Iris pigment epithelial cell (primary cell): ENCODE data around the gene KLK10.

ENCODE experiments used
- DNase-seq: peaks from one replicate; pipeline ENCODE4 v3.0.0-alpha.2; 2011; ENCODE audit warnings: low read depth

KLK10 gene

GRCh38 chr19:51019544-51019925 is at the start of gene KLK10:
TSS of gene KLK10 (minus strand) at chr19:51019709. CDS start at chr19:51019130, 579 bp downstream.
- no peak for DNase-seq

DNA sequence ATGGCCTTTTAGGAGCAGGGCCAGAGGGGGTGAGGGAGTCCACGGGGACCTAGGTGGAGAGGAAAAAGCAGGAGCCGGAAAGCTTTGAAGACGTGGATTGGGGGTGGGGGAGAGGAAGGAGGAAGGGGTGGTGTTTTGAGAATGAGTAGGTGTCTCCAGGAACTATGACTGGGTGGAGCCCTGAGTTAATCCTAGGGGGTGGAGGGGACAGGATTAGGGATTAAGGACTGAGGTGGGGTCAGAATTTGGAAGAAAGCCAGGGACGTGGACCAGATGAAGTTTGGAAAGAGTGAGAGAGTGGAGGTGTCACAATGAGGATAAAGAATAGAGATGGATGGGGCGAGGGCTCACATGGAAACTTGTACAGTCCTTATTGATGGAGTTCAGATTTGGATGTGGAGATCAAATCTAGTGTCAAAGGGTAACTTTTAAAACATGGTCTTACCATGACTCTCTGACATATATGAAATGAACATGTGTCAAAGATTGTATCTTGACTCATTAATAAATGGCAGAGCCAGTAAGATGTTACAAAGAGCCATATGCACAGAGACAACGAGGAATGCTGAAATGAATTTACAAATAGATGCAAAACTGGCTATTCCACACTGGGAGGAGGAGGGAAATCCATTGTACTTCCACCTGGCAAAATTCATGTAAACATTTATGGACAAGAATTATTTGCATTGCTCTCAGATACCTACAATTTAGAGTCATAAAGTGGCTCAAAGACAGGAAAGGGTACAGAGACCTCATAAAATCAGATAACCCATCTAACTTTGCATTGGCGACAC is 47.1 kb upstream of the KLK10 start:
- no peak for DNase-seq

GRCh38 chr19:51065221-51065960 is 45.9 kb upstream of the KLK10 start:
- DNase-seq, result no peak

DNA sequence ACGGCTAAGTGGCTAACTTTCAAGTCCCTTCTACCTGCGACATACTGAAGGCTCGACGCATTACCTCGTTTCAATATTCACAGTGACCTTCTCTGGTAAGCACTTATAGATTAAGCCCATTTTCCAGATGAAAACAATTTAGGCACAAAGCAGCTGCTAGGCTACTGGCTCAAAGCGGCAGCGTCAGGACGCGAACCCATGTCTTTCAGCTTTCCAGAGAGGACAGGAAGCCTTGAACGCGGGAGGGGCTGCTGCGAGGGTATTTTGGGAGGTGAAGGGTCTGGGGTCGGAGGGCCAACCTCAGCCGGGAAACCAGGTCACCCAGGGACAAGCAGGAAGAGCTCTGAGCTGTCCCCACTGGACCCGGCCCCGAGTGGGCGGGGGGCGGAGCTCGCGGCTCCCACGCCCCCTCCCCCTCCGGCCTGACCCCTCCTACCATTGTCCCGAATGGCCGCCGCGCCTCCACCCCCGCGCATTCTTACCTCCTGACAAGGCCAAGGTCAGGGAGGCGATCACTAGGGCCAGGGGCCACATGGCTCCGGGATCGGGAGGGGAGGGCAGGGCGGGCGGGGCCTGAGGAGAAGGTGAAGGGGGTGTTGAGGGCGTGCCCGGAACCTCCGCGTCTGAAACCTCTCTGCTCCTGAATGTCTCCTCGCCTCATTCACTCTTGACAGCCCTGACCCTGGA is 45.2 kb upstream of the KLK10 start, which contains the start of gene KLK13:
TSS of gene KLK13 (minus strand) at position 559 of the 687 bp plus-strand sequence. CDS start at position 534, 25 bp downstream.
- DNase-seq, result no peak

DNA sequence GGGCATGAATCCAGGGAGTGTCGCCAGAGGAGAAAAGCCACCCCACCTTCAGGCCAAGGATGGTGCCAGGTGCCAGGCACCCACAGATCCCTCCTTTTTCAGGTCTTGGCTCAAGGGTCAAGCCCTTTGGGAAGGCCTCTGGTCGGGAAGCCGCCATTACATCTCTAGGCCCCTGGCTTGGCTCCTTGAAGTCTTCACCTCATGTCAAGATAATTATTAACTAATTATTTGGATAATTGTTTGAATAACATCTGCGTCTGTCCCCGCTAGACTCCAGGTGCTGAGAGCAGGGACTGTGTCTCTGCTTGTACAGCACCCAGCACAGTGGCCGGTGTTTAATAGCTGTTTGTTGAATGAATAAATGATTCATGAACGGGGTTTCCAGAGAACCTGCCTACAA is 44.2 kb upstream of the KLK10 start:
- no peak for DNase-seq

GRCh38 chr19:51060973-51061372 is 41.5 kb upstream of the KLK10 start:
- no peak for DNase-seq

GRCh38 chr19:51060336-51060735 is 40.8 kb upstream of the KLK10 start:
- DNase-seq, result no peak

DNA sequence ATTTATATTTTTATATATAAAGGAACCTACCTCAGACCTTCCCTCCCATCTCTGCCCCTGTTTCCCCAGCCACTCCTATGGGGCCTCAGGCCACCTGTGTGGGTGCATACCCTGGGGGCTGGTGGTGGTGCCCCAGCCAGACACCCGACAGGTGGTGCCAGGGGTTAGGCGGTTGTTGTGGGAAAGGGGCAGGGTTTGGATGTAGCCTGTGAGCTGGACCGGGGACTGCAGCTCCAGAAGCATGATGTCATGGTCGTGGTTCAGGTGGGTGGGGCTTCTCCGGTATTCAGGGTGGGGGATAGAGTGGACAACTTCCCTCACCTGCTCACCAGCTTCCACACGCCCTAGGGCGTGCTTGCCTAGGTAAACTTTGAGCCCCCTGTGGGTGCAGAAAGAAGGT is 40.2 kb upstream of the KLK10 start:
- DNase-seq, result no peak

GRCh38 chr19:51055866-51056265 is 36.4 kb upstream of the KLK10 start:
- DNase-seq, result no peak

GRCh38 chr19:51047031-51047335 is 27.5 kb upstream of the KLK10 start:
- DNase-seq, result no peak

DNA sequence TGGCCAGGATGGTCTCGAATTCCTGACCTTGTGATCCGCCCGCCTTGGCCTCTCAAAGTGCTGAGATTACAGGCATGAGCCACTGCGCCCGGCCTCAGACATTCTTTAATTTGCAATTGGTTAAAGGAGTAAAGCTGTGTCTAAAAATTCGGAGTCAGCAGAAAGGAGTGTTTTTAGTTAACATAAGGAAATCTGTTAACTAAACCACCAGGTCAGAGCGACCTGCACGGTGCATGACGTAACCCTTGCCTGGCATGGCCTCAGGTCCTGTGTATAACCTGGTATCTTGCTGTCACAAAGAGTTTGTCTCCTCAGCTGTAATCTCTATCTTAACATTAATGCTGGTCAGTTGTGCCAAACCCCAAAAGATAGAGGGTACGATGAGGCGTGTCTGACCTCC is 24.8 kb upstream of the KLK10 start:
- no peak for DNase-seq

GRCh38 chr19:51043497-51043896 is 24.0 kb upstream of the KLK10 start:
- no peak for DNase-seq

DNA sequence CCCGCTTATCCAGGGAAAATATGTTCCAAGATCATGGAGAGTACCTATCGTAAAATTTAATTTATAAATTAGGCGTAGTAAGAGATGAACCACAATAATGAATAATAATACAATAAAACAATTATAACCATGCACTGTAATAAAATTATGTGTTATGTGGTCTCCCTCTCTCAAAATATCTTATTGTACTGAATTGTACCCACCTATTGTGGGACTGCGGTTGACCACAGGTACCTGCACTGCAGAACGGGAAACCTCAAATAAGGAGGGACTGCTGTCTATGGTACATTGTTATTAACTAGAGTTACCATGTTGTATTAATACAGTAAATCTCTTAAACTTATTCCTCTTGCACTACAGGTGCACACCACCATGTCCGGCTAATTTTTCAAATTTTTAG is 20.6 kb upstream of the KLK10 start:
- no peak for DNase-seq

- DNase-seq, result no peak
Observed at GRCh38 chr19:51036519-51036918, 17.0 kb upstream of the KLK10 start.

DNA sequence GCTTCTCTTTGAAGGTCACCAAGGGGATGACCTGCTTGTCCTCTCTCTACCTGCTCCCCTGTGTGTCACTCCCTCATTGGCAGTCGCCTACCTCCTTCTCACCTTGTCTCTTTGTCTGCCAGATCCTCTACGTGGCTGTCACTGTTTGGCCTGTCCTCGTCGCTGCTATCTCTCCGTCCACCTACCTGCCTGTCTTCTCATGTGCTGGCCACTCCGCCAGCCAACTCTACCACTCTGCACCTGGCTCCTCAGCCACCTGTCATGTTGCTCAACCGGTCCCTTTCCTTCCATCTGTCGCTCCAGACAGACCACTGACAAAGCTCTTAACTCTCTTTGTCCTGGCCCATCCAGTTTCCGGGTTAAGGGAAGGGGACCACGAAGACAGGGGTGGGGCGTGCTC is 15.2 kb upstream of the KLK10 start, which contains the start of gene KLK12:
TSS of gene KLK12 (minus strand) at position 299 of the 400 bp plus-strand sequence. CDS start 381 bp downstream, outside the sequence.
- DNase-seq, result no peak

GRCh38 chr19:51031880-51032225 is 12.3 kb upstream of the KLK10 start:
- no peak for DNase-seq

DNA sequence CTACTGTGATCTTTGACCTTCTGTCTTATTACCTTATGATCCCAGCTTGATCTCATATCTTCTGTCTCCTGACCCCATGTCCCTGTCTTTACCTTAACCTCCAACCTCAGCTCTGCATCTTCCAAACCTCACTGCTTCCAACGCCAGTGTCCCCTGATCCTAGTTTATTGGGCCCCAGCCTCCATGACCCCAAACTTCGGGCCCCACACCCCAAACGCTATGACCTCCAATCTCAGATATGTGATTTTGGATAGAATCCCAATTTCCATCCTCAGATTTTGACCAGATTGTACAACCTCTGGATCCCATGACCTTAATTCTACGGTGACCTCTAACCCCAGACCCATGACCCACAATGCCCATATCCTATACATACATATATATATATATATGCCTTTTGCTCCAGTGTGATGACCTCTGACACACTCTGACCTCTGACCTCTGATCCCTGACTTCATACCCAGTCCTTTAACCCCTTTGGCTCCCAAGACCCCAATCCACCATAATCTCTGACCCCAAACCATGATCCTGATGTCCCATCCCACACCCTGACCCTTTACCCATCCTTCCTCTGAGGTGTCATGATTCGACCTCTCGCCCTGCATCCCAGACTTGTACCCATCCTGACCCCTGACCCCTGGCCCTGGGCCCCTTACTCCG is 11.8 kb upstream of the KLK10 start:
- no peak for DNase-seq

DNA sequence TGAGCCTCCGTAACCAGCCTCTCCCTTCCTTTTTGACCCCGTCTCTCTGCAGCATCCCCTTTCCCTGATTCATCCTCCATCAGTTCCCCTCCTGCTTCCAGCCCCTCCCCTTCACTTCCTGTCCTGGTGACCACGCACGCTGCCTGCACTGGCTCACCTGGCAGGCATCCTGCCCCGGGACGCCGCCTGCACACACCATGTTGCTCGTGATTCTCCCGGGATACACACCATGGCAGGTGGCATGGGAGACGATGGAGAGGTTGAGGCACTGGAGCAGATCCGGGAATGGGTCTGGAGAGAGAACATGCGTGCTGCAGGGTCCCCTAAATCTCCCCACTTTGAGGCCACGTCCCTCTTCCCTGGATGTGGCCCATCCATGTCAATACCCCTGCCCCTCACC is 11.1 kb upstream of the KLK10 start:
- no peak for DNase-seq

DNA sequence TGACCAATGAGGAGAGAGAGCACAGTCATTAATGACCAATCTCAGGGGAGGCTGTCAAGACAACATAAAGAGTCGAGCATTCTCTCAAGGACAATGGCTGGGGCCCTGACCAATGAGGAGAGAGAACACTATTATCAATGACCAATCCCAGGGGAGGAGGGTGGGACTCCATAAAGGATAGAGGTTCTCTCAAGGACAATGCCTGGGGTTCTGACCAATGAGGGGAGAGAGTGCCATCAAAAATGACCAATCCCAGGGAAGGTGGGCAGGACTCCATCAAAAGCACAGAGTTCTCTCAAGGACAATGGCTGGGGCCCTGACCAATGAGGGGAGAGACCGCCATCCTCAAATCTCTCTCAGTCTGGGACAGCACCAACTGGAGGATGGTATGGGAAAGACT is 10.2 kb upstream of the KLK10 start:
- DNase-seq, result no peak

DNA sequence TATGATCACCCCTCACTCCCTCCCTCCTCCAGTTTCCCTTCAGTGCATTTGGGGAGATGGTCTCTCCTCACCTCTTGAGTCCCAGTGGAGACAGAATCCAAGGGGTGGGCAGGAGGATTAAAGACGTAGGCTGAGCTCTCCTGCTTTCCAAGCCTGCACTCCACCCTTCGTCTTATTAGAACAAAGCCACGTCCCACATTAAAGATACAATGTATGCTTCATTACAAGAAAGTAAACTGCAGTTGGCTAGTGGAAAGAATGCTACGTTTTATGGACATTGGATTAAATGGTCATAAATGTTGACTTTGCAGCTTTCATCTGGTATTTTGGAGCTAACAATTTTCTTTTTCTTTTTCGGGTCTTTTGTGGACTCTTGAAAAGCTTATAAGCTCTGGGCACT is 8.4 kb upstream of the KLK10 start:
- no peak for DNase-seq

DNA sequence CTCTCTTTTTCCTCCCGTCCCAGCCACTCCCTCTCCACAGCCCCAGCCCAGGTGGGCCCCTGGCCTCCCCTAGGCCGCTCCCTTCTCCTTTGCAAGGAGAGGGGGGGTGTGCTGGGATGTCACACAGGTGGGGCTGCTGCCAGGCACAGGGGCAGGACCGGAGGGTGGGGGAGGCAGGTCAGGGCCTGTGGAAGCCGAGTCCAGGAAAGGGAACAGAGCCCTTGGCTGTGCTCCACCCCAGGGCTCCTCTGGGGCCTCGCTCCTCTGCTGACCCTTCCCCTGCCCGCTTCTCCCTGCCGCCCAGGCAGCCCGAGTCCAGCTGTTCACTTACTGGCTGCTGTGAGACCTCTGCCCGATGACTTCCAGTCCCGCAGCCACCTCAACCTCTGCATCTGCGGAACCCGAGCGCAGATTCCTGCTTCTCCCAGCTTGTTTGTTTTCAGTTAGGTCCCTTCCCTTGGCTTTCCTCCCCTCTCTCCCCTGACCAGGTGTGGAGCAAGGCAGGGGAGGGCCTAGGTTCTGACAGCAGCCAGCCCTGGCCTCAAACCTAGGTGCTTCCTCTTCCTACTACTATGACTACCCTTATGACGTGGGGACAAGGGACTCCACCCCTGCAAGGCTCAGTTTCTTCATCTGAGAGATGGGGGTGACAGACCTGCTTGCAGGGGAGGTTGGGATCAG is 7.8 kb upstream of the KLK10 start:
- no peak for DNase-seq

GRCh38 chr19:51026554-51026831 is 7.0 kb upstream of the KLK10 start, which contains the start of gene KLK11:
TSS of gene KLK11 (minus strand) at chr19:51026616. CDS start at chr19:51025631, 985 bp downstream.
- DNase-seq, result no peak
